Suprapubic skin (tissue), 3 donors: ENCODE results near the gene MAK.

ENCODE experiments used
- POLR2A ChIP-seq, 2 donors: fragments of 450-650 bp; IDR thresholded peaks; one replicate each; pipeline ENCODE4 v1.6.1; 2017; ENCODE audit warnings: antibody characterized with exemption in 2 of 2, mild to moderate bottlenecking in 2 of 2, moderate library complexity in 2 of 2
- TF ChIP-seq, protein P1 (sequence below), 2 donors: fragments of 200-600 bp in 1 of 2; fragments of 450-650 bp in 1 of 2; sonication (generic) in 1 of 2; IDR thresholded peaks; one replicate each; pipeline ENCODE4 v1.5.1; 2016 to 2019; ENCODE audit warnings: antibody characterized with exemption in 2 of 2, mild to moderate bottlenecking in 1 of 2, moderate library complexity in 1 of 2

DNA sequence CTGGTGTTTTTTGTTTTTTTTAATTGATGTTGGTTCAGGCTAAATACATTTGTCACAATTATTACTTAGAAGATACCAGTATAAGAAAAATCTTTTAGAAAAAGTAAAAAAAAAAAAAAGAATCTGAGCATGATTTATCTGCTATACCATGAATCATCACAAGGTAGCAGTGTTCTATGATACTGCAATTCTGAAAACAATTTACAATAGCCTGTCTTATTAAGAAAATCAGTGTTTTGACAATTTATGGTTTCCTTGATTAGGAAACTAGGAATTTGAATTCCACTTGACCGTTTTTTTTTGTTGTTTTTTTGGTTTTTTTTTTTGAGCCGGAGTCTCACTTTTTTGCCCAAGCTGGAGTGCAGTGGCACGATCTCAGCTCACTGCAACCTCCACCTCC, 9.3 kb upstream of the MAK start:
- TF ChIP-seq POLR2A (IDR thresholded peaks at IDR 0.05) = no peak
- TF ChIP-seq, protein P1, sequence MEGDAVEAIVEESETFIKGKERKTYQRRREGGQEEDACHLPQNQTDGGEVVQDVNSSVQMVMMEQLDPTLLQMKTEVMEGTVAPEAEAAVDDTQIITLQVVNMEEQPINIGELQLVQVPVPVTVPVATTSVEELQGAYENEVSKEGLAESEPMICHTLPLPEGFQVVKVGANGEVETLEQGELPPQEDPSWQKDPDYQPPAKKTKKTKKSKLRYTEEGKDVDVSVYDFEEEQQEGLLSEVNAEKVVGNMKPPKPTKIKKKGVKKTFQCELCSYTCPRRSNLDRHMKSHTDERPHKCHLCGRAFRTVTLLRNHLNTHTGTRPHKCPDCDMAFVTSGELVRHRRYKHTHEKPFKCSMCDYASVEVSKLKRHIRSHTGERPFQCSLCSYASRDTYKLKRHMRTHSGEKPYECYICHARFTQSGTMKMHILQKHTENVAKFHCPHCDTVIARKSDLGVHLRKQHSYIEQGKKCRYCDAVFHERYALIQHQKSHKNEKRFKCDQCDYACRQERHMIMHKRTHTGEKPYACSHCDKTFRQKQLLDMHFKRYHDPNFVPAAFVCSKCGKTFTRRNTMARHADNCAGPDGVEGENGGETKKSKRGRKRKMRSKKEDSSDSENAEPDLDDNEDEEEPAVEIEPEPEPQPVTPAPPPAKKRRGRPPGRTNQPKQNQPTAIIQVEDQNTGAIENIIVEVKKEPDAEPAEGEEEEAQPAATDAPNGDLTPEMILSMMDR (IDR thresholded peaks at IDR 0.05) = no peak
